GM04503 (cell line): ENCODE results near the gene CD81.

ENCODE experiments used
- DNase-seq: peaks from one replicate; pipeline ENCODE4 v3.0.0-alpha.2; 2012; ENCODE audit warnings: low read depth

The CD81 gene

GRCh38 chr11:2436521-2437031 lies 59.5 kb downstream of the CD81 start:
- no peak for DNase-seq

GRCh38 chr11:2437516-2437915 lies 60.4 kb downstream of the CD81 start:
- no peak for DNase-seq

GRCh38 chr11:2439820-2440219 lies 62.7 kb downstream of the CD81 start:
- no peak for DNase-seq

DNA sequence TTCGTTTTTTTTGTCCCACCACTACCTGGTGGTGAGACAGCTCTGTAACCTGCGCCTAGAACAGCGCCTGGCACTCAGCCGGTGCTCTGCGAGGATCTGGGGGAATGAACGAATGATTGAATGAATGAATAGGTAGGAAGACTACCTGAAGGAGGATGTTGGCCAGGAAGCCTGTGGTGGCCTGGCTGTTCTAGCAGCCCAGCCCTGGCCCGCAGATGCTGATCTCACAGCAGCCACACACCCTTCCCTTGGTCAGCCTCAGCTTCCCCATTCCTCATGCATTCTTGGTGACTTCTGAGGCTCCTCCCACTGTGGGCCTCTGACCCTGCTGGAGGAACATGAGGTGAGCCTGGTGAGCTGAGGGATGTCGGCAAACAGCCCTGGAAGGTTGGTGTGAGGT lies 63.5 kb downstream of the CD81 start:
- no peak for DNase-seq

- no peak for DNase-seq
Measured at GRCh38 chr11:2441171-2441570, 64.1 kb downstream of the CD81 start.

GRCh38 chr11:2442589-2442988 lies 65.5 kb downstream of the CD81 start:
- no peak for DNase-seq

DNA sequence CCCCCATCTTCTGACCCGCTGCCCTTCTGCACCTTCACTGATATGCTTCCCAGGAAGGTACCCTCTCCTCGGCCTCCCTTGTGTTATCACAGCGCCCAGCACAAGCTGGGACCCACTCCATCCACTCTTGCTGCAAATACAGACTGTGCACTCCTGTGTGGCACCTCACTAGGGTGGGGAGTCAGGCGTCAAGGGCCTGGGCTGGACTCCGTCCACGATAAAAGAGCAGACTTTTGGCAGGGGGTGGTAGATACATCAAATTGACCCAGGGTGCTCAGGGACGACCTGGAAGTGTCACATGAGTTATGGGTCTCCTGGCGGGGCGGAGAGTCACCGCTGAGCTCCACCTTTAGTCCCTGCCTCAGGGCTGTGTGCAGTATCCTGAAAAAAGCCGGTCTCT lies 66.3 kb downstream of the CD81 start:
- DNase-seq, result no peak

DNA sequence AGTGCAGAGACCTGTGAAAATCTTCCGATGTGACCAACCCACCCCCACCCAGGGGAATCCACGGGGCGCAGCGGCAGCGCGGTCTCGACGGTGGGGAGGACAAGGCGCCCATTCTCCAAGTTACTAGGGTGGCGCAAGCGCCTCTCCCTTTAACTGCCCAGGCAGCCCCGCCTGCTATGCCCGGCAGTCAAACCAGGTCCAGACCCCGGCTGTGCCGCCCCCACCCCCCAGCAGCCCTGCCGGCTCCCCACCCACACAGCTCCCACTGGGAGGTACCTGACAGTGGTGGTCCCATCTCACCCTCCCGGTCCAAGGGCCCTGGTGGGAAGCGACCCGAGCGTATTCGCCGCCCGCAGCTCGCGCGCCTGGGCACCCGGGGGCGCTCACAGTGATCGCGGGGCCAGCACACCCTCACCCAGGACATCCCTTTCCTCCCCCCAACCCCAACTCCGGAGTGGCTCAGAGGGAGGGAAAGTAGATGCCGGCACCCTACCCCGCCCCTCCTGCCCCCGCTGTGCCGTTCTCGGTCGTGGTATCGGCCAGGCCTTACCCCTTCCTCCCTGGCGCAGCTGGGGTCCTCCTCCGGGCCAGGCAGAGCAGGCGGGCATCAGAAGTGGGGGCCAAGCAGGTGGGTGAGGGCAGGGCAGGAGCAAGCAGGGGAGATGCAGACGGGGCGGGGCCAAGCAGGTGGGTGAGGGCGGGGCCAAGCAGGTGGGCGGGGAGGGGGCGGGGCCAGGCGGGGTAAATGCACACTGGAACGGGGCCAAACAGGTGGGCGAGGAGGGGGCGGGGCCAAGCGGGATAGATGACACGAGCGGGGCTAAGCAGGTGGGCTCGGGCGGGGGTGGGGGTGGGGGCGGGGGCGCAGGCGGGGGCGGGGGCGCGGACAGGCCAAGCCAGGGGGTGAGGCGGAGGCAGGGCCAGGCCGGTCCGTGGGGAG lies 67.0 kb downstream of the CD81 start, which contains the start of gene TRPM5:
Gene TRPM5 (minus strand): TSS at position 634 of the 940 bp plus-strand sequence. CDS start 21,478 bp downstream, outside the sequence.
- no peak for DNase-seq

DNA sequence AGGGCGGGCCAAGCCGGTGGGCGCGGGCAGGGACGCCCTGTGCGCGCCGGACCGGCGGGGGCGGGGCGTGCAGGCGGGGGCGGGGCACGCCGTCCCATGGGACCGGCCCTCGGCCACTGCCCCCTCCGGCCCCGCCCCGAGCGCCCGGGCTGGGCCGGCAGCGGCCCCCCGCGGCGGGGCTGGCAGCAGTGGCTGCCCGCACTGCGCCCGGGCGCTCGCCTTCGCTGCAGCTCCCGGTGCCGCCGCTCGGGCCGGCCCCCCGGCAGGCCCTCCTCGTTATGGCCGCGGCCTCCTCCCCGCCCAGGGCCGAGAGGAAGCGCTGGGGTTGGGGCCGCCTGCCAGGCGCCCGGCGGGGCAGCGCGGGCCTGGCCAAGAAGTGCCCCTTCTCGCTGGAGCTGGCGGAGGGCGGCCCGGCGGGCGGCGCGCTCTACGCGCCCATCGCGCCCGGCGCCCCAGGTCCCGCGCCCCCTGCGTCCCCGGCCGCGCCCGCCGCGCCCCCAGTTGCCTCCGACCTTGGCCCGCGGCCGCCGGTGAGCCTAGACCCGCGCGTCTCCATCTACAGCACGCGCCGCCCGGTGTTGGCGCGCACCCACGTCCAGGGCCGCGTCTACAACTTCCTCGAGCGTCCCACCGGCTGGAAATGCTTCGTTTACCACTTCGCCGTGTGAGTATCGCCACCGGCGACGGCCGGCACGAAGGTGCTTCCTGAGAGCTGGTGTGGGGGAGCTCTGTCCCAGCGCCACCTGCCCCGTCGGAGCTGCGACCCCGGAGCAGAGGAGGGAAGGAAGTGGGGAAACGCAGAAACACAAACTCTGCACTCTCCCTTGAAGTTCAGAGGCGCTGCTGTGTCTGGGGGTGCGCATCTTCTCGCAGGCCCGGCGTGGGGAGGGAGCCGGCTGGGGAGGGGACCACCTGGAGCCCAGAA lies 68.0 kb downstream of the CD81 start, which contains the start of gene KCNQ1:
Gene KCNQ1 (plus strand): TSS at position 188 of the 925 bp plus-strand sequence. CDS start 91 bp downstream, at position 279.
- DNase-seq, result no peak

DNA sequence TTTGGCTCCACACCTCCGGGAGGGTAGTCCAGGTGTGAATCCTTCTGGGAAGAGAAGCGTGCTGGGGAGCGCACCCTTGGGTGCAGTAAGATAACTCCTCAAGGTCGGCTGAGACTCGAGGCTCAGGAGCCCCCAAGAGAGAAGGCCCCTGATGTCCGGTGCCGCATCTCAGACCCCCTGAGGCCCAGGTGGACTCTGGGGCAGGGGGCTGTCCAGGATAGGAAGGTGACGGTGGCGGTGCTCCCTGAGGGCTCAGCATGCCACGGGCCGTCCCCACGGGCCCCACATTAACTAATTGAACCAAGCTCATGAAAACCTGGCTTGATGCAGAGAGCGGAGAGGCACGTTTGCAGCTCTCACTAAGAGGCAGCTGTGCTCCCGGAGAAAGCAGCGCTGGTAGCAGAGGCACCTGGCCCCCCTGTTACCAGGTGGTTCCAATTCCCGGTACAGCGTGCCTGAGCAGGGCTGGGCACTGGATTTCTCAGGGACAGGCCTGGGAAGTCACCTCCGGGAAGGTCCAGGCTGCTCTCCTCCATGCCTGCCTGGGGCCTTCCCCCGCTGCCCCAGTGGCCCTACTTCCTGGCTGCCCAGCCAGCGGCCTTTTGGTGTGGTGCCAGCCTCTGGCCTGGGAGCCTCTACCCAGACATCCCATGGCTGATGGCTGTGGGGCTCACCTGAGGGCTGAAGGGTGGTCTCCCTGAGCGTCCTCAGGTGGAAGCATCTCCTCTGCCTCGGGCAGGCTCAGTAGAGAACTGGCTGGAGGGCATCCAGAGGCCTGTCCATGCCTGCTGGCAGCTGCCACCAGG lies 68.8 kb downstream of the CD81 start:
- no peak for DNase-seq

GRCh38 chr11:2446590-2447252 lies 69.6 kb downstream of the CD81 start:
- no peak for DNase-seq
